ENCODE measurements around the gene TCEANC2.
"Not testable (repeated sequence)": the region's sequence is repeated elsewhere in the genome, so short reads cannot be mapped to it uniquely, and the experiment has no call there.

Gene TCEANC2

GRCh38 chr1:54027848-54028247 is 25.6 kb upstream of the TCEANC2 start:
- DNase-seq (ENCODE audit: low read depth in 2 of 2), result no peak

- no peak for DNase-seq (ENCODE audit: low read depth in 2 of 2)
These were observed 24.8 kb upstream of the TCEANC2 start for GRCh38 chr1:54028306-54029251.

GRCh38 chr1:54037476-54037875 is 15.9 kb upstream of the TCEANC2 start:
- no peak for DNase-seq (ENCODE audit: low read depth in 2 of 2)

- DNase-seq (ENCODE audit: low read depth in 2 of 2), result no peak
These were observed 11.6 kb upstream of the TCEANC2 start for GRCh38 chr1:54041806-54042205.

GRCh38 chr1:54045496-54045895 is 7.9 kb upstream of the TCEANC2 start:
- no peak for DNase-seq (ENCODE audit: low read depth in 2 of 2)

- no peak for DNase-seq (ENCODE audit: low read depth in 2 of 2)
These were observed 6.6 kb upstream of the TCEANC2 start for GRCh38 chr1:54046671-54047383.

GRCh38 chr1:54047384-54048305 is 5.8 kb upstream of the TCEANC2 start:
- no peak for DNase-seq (ENCODE audit: low read depth in 2 of 2)

GRCh38 chr1:54050435-54050834 is 3.0 kb upstream of the TCEANC2 start:
- DNase-seq (ENCODE audit: low read depth in 2 of 2), result not testable (repeated sequence)

- DNase-seq (ENCODE audit: low read depth in 2 of 2), result no peak
These were observed 1.4 kb upstream of the TCEANC2 start for GRCh38 chr1:54051933-54052430.

GRCh38 chr1:54052431-54052933 is 926 bp upstream of the TCEANC2 start:
- peak in 1 of 2 donors; percentile 1 for DNase-seq (ENCODE audit: low read depth in 2 of 2)

GRCh38 chr1:54053745-54054437 is 483 bp downstream of the TCEANC2 start:
- DNase-seq (ENCODE audit: low read depth in 2 of 2), result no peak

GRCh38 chr1:54054438-54054749 is 986 bp downstream of the TCEANC2 start:
- DNase-seq (ENCODE audit: low read depth in 2 of 2), result no peak

- DNase-seq (ENCODE audit: low read depth in 2 of 2), result no peak
These were observed 10.9 kb downstream of the TCEANC2 start for GRCh38 chr1:54064299-54064698.

GRCh38 chr1:54069791-54070170 is 16.4 kb downstream of the TCEANC2 start:
- DNase-seq (ENCODE audit: low read depth in 2 of 2), result no peak

- no peak for DNase-seq (ENCODE audit: low read depth in 2 of 2)
These were observed 16.9 kb downstream of the TCEANC2 start for GRCh38 chr1:54070171-54070837.

- no peak for DNase-seq (ENCODE audit: low read depth in 2 of 2)
These were observed 24.0 kb downstream of the TCEANC2 start for GRCh38 chr1:54077359-54077758.

GRCh38 chr1:54080598-54081049 is 27.2 kb downstream of the TCEANC2 start:
- DNase-seq (ENCODE audit: low read depth in 2 of 2), result no peak

GRCh38 chr1:54081306-54082270 is 28.2 kb downstream of the TCEANC2 start:
- DNase-seq (ENCODE audit: low read depth in 2 of 2), result peak; percentile 38 to 39

- no peak for DNase-seq (ENCODE audit: low read depth in 2 of 2)
These were observed 31.4 kb downstream of the TCEANC2 start for GRCh38 chr1:54084794-54085193.
